T-helper 1 cell treated with Interleukin-12 subunit alpha and Interleukin-12 subunit beta and Interleukin-4 antibody, amounts not matched to agents 30 μg/mL and 1 μg/mL, for 36 hours (primary cell): ENCODE measurements around the gene PRSS57.
A peak's percentile ranks its signal among the peaks of the same experiment; 100 is the strongest.

Source experiments
- H3K27ac Mint-ChIP-seq: one replicate; pipeline ENCODE4 v1.8.0; 2021; ENCODE audit warnings: mild to moderate bottlenecking, mixed read lengths
- H3K27me3 Mint-ChIP-seq: one replicate; pipeline ENCODE4 v1.8.0; 2021; ENCODE audit warnings: low read depth, mixed read lengths
- H3K36me3 Mint-ChIP-seq: one replicate; pipeline ENCODE4 v1.8.0; 2021; ENCODE audit warnings: low read depth, mixed read lengths
- H3K4me1 Mint-ChIP-seq: one replicate; pipeline ENCODE4 v1.8.0; 2021; ENCODE audit warnings: low read depth, mixed read lengths
- H3K4me3 Mint-ChIP-seq: one replicate; pipeline ENCODE4 v1.8.0; 2021; ENCODE audit warnings: mild to moderate bottlenecking, moderate library complexity, mixed read lengths
- H3K9me3 Mint-ChIP-seq: one replicate; pipeline ENCODE4 v1.8.0; 2021; ENCODE audit warnings: mixed read lengths

PRSS57 gene

DNA sequence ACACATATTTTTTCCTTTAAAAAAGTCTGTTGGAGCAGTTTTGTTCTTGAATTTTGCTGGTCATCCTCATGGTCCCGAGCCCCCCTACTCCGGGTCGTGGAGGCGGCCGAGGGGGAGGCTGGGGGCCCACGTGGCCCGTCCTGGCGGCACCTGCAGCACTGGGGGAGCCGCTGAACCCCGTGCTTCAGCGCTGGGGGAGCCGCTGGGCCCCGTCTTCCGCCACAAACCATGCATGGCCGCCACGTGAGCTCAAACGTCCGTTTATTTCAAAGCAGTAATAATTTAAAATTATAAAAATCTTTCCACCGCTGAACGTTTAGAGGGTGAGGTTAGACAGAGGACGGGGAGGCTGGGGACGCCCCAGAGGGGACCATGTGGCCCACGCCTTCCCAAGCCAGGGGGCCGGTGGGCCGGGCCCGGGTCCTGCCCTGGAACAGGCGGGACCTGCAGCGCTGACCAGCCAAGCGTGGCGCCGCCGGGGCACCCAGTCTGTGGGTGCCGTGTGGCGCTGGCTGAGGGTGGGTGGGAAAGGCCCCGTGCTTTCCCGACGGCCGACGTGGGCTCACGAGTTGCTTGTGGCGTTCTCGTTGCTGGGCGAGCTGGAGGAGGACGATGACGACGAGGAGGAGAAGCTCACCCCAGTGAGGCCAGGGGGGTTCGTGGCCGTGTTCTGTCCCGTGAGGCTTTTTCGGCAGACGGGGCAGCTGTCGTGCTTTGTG, 47.5 kb downstream of the PRSS57 start:
- Mint-ChIP-seq H3K4me3 (no peak overlapping the region), H3K4me1 (no peaks in the 10 kb centered on the region), H3K27ac (no peak overlapping the region), H3K9me3 (no peaks in the 10 kb centered on the region), H3K36me3 (peaks cover 5% of the 10 kb centered on the region), H3K27me3 (no peaks in the 10 kb centered on the region)

DNA sequence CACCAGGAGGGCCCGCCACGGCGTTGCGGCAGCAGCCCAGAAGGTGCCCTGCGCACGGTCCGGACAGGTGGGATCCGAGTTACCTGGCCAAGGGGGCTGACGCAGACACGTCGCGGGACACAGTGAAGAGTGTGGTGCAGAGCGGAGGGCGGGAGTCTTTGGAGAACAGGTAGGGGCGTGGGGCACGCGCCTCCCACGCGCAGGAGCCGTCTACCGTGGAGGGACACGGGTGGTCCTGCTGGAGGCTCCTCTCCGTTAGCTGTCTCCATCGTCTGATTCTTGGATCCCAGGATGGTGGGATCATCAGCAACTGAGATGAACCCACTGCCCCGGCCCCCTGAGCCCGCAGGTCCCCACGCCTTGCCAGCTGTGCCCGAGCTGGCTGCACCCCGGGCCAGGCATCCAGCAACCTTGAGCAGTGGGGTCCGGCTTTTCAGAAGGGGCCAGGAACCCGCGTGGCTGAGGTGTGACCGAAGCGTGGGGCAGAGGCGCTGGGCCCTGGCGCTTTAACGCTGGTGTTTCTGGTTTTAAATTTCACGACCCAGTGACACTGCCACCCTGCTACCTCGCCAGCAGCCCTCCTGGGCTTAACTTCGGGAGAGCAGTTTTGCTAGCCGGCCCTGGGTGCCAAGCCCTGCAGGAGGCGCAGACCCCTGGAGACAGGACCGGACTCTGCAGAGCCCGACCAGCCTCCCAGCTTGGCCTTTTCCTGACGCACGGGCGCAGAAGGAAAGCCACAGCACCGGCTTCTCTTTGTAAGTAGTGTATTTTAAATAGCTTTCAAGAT, 48.3 kb downstream of the PRSS57 start:
- Mint-ChIP-seq H3K4me1 (no peaks in the 10 kb centered on the region), H3K9me3 (no peaks in the 10 kb centered on the region), H3K4me3 (no peak overlapping the region), H3K27ac (no peak overlapping the region), H3K27me3 (no peaks in the 10 kb centered on the region), H3K36me3 (peaks cover 5% of the 10 kb centered on the region)

DNA sequence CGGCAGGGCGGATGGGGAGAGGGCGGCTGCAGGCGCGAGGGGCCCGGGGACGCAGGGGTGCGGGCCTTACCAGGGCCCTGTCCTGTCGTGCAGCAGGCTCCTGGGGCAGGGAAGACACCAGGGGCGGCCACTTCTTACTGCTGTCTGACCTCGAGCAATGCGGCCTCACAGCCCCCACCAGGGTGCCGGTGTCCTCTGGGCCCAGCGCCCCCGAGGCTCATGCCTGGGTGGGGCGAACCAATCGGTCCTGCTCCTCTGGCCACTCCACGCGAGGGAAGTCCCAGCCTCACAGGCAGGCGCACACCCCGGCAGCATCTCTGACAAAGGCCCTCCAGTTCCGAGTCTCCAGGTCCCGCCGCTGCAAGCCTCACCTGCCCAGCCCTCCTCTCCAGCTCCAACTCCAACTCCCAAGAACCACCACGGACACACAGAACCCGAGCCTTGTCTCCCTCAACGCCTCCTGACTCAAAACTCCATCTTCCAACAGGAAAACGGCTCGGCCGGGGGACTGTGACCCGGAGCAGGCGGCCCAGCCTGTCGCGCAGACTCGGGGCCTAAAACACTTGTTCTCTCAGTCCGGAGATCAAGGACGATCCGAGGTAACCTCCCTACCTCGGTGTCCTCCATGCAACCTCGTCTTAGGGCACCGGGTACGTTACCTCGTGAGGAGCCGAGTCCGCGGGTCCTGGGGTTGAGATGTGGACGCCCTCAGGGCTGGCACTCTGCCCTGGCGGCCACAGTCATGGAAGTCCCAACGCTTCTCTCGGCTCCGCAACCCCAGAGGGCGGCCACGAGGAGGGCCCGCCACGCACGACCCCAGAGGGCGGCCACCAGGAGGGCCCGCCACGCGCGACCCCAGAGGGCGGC, 49.1 kb downstream of the PRSS57 start:
- Mint-ChIP-seq H3K9me3 (no peaks in the 10 kb centered on the region), H3K36me3 (peaks cover 5% of the 10 kb centered on the region), H3K4me3 (no peak overlapping the region), H3K4me1 (no peaks in the 10 kb centered on the region), H3K27ac (no peak overlapping the region), H3K27me3 (no peaks in the 10 kb centered on the region)

DNA sequence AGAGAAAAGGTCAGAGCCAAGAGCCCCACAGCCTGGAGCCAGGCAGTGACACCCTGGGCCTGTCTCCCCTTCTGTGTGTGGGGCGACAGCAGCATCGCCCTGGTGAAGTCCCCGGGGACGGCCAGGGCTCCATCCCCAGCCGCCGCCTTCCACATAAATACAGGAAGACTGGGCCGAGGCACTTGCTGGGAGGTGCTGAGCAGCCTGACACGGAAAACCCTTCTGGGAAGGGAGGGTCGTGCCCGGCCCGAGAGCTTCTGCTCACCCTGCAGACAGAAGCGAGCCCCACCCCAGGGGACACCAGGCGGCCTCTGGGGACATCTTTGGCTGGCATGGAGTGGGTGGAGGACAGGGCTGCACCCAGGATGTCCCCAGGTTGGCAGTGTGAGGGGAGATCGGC, 50.5 kb downstream of the PRSS57 start:
- H3K4me1 Mint-ChIP-seq = no peaks in the 10 kb centered on the region
- H3K36me3 Mint-ChIP-seq = peaks cover 2% of the 10 kb centered on the region
- H3K27me3 Mint-ChIP-seq = no peaks in the 10 kb centered on the region
- no peaks in the 10 kb centered on the region for H3K9me3 Mint-ChIP-seq
- H3K4me3 Mint-ChIP-seq = no peak overlapping the region
- H3K27ac Mint-ChIP-seq = no peak overlapping the region

DNA sequence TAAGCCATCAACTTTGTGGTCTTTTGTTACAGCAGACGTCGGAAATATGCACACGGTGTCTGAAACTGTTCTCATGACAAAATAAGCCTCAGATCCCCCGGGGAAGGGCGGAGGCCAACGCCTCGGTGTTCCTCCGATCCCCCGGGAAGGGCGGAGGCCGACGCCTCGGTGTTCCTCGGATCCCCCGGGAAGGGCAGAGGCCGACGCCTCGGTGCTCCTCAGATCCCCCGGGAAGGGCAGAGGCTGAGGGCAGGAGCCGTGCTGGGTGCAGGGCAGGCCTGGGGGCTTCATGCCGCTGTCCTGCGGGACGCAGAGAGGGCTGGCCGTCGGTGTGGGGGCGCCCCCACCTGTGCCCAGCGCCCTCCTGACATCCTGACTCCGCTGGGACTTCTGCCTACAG, 50.9 kb downstream of the PRSS57 start:
- H3K27me3 Mint-ChIP-seq = no peaks in the 10 kb centered on the region
- H3K4me3 Mint-ChIP-seq = no peak overlapping the region
- peaks cover 2% of the 10 kb centered on the region for H3K36me3 Mint-ChIP-seq
- H3K9me3 Mint-ChIP-seq = no peaks in the 10 kb centered on the region
- peaks cover 1% of the 10 kb centered on the region for H3K4me1 Mint-ChIP-seq
- no peak overlapping the region for H3K27ac Mint-ChIP-seq

DNA sequence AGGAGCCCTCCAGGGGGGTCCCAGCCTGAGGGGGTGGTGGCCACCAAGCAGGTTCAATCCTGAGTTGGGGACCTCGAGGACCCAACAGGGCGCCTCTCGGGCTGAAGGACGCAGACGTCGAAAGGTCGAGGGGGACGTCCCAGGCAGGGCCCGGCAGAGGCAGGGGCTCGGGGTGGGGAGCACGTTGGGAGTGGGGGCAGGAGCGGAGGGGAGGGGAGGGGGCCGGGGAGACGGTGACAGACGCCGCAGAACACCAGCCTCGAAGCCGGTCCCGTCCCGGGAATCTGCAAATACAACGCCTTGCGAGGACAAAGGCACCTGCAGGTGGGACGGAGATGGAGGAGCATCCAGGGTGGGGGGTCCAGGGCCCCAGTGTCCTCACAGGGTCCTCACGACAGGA, 51.5 kb downstream of the PRSS57 start:
- Mint-ChIP-seq H3K36me3 (peaks cover 2% of the 10 kb centered on the region), H3K4me1 (peaks cover 3% of the 10 kb centered on the region), H3K27me3 (no peaks in the 10 kb centered on the region), H3K9me3 (no peaks in the 10 kb centered on the region), H3K4me3 (no peak overlapping the region), H3K27ac (no peak overlapping the region)

DNA sequence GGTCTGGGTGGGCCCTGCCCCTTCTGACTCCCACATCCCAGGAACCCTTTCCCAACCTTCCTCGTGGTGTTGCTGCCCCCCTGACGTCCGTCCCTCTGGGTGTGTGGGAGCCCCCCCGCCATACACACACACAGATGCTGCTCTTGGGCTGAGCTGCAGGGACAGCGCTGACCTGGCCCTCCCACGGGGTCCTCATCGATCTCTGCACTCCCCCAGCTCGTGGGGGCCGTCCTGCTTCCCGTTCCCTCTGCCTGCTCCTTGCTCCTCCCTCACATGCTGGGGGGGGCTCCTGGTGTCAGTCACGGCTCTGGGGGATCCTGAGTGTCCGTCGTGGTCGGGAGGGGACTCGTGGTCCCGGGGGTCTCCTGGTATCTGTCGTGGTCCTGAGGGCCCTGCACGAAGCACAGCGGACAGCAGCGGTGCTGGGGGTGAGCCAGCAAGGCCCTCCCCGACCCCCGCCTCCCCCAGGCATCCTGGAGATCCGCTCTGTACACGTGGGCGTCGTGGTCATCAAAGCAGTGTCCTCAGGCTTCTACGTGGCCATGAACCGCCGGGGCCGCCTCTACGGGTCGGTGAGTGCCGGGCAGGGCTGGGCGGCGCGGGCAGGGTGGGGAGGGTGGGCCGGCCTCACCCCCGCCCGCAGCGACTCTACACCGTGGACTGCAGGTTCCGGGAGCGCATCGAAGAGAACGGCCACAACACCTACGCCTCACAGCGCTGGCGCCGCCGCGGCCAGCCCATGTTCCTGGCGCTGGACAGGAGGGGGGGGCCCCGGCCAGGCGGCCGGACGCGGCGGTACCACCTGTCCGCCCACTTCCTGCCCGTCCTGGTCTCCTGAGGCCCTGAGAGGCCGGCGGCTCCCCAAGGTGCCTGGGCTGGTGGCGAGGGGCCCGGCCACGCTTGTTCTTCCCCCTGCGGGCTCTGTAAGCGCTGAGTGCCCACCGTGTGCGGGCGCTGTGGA, 52.2 kb downstream of the PRSS57 start:
- no peaks in the 10 kb centered on the region for H3K27me3 Mint-ChIP-seq
- no peaks in the 10 kb centered on the region for H3K9me3 Mint-ChIP-seq
- H3K4me1 Mint-ChIP-seq = peaks cover 3% of the 10 kb centered on the region
- H3K4me3 Mint-ChIP-seq = no peak overlapping the region
- H3K36me3 Mint-ChIP-seq = peaks cover 2% of the 10 kb centered on the region
- H3K27ac Mint-ChIP-seq = no peak overlapping the region

DNA sequence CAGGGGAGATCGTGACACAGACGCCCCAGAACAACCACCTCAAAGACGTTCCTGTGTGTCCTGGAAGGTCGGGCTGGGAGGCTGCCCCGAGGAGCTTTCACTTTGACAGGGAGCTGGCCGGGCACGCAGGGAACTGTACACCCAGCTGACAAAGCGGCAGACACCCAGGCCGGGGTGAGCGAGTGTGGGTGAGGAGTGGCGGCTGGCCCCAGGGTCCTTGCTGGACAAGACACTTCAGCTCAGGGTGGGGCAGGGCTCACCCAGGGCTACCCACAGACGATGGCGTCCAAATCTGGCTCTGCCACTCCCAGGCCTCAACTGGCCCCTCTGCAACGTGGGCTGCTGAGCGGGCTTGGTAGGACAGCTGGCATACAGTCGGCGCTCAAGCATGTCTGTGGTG, 53.5 kb downstream of the PRSS57 start:
- H3K36me3 Mint-ChIP-seq = peaks cover 2% of the 10 kb centered on the region
- H3K4me1 Mint-ChIP-seq = peaks cover 3% of the 10 kb centered on the region
- no peaks in the 10 kb centered on the region for H3K9me3 Mint-ChIP-seq
- H3K27ac Mint-ChIP-seq = no peak overlapping the region
- no peak overlapping the region for H3K4me3 Mint-ChIP-seq
- peaks cover 4% of the 10 kb centered on the region for H3K27me3 Mint-ChIP-seq

DNA sequence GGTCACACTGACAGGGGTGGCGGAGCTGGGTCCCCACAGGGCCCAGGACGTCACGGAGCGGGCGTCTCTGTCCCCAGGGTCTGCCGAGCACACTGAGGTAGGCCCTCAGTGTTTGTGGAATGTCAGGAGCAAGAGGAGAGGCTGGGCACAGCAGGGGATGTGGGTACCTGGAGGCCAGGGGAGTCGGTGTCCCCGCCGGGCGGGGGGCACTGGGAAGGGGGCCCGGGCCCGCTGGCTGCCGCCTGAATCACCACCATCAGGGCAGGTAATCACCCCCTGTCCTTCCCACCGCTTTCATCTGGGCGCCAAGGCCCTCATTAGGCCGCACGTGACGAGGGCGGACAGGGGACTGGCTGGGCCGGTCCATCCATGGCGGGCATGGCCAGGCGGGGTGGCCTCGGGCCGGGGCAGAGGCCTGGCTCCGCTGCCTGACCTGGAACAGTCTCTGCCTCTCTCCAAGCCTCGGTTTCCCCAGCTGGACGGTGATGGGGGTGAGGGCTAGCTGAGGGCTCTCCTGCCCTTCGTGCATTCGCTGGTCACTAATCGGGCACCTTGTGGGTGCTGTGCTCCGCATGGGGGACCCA, 54.6 kb downstream of the PRSS57 start:
- peaks cover 4% of the 10 kb centered on the region for H3K27me3 Mint-ChIP-seq
- H3K4me3 Mint-ChIP-seq = no peak overlapping the region
- peaks cover 3% of the 10 kb centered on the region for H3K4me1 Mint-ChIP-seq
- H3K36me3 Mint-ChIP-seq = no peaks in the 10 kb centered on the region
- no peak overlapping the region for H3K27ac Mint-ChIP-seq
- H3K9me3 Mint-ChIP-seq = no peaks in the 10 kb centered on the region

DNA sequence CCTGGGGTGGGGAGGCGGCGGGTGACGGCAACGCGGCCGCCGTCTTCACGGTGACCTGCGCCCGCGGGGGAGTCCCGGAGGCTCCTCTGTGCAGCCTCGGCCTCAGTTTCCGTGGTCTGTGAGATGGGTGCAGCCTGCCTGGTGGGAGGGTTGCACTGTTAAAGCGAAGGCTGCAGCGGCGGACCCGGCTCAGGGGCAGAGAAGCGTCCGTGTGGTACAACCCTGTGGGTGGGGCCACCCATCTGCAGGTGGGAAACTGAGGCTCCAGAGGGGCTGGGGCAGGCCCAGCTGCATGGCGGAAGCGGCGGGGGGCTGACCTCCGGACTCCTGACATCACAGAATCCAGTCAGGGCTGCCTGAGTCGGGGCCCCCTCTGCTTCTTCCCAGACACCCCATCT, 55.1 kb downstream of the PRSS57 start:
- no peaks in the 10 kb centered on the region for H3K9me3 Mint-ChIP-seq
- H3K36me3 Mint-ChIP-seq = no peaks in the 10 kb centered on the region
- no peak overlapping the region for H3K4me3 Mint-ChIP-seq
- peaks cover 3% of the 10 kb centered on the region for H3K4me1 Mint-ChIP-seq
- peaks cover 4% of the 10 kb centered on the region for H3K27me3 Mint-ChIP-seq
- H3K27ac Mint-ChIP-seq = no peak overlapping the region

DNA sequence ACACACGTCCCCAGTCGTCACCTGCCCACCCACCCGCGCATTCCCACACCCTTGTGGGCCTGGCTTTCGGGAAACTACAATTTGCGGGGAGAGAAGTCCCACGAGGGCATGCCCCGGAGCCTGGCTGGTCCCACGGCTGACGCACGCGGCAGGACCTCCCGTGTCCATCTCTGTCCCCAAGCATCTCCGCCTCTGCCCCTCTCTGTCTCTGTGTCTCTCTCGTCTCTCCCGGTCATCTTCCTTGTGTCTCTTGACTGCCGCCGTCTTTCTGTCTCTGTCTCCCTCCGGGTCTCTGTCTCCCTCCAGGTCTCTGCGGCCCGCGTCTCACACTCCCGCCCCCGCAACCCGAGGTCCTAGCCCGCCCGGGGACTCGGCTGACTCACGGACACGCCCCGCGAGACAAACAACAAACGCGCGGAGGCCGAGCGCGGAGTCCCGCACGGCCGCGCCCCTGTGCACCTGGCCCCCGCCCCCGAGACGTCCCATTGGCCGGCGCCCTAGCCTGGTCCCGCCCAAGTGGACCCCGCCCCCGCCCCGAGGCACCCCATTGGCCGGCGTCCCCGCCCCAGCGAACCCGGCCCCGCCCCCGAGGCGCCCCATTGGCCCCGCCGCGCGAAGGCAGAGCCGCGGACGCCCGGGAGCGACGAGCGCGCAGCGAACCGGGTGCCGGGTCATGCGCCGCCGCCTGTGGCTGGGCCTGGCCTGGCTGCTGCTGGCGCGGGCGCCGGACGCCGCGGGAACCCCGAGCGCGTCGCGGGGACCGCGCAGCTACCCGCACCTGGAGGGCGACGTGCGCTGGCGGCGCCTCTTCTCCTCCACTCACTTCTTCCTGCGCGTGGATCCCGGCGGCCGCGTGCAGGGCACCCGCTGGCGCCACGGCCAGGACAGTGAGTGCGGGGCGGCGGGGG, 55.7 kb downstream of the PRSS57 start, which contains the start of gene FGF22:
FGF22 (plus strand) TSS at position 627 of the 908 bp plus-strand sequence; CDS start at position 674, 47 bp downstream.
- Mint-ChIP-seq H3K4me1 (peaks cover 3% of the 10 kb centered on the region), H3K36me3 (no peaks in the 10 kb centered on the region), H3K9me3 (no peaks in the 10 kb centered on the region), H3K4me3 (peak within 1 kb of the TSS; percentile 87), H3K27ac (peak within 1 kb of the TSS; percentile 75), H3K27me3 (peaks cover 4% of the 10 kb centered on the region)

DNA sequence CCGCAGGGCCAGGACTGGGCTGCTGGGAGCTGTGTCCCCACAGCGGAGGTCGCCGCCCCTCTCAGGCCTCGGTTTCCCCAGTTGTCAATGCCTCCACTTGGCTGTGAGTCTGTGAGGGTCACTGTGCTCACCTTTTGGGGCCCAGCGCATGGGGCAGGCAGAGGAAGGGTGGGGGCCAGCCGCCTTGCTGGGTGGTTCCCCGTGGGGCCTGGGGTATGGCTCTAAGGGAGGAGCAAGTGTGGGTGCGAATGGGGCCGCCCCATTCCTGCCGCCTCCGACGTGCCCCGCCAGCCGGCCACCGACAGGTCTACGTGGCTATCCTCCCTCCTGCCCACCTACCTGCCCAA, 56.4 kb downstream of the PRSS57 start:
- Mint-ChIP-seq H3K4me1 (peaks cover 3% of the 10 kb centered on the region), H3K27ac (no peak overlapping the region), H3K9me3 (no peaks in the 10 kb centered on the region), H3K4me3 (peak overlapping the region; percentile 87), H3K36me3 (no peaks in the 10 kb centered on the region), H3K27me3 (peaks cover 4% of the 10 kb centered on the region)
